Thyroid gland (tissue), 4 donors: ENCODE measurements around the gene ROGDI.

Experiments
- CTCF ChIP-seq, 6 experiments: fragments of 200-600 bp in 3 of 6; fragments of 450-650 bp in 3 of 6; sonication (generic) in 3 of 6; IDR thresholded peaks; one replicate each; pipeline ENCODE4 v1.5.1; 2016 to 2019; ENCODE audit warnings: antibody characterized with exemption in 6 of 6, mild to moderate bottlenecking in 2 of 6, inconsistent platforms in 1 of 6, moderate library complexity in 1 of 6
- POLR2A ChIP-seq, 2 donors: fragments of 450-650 bp; IDR thresholded peaks; one replicate each; pipeline ENCODE4 v1.6.1; 2017; ENCODE audit warnings: antibody characterized with exemption in 2 of 2, mild to moderate bottlenecking in 2 of 2, moderate library complexity in 1 of 2

GRCh38 chr16:4767872-4768548 lies 34.4 kb downstream of the ROGDI start:
- no peak for TF ChIP-seq CTCF (IDR thresholded peaks at IDR 0.05)
- TF ChIP-seq POLR2A (IDR thresholded peaks at IDR 0.05), result no peak
